Measurements from ENCODE around the gene PYDC1. TPM values are rescaled to one million over a fixed set of nuclear protein-coding genes. Genes with fewer than 3 reads are reported as not detected.
A peak's percentile ranks its signal among the peaks of the same experiment; 100 is the strongest.

Gene PYDC1
- total and polyA plus RNA-seq, 2 of the 13 experiments (the other 11 are each of a cell fraction or from before 2014, with no cell fraction given), result not detected

DNA sequence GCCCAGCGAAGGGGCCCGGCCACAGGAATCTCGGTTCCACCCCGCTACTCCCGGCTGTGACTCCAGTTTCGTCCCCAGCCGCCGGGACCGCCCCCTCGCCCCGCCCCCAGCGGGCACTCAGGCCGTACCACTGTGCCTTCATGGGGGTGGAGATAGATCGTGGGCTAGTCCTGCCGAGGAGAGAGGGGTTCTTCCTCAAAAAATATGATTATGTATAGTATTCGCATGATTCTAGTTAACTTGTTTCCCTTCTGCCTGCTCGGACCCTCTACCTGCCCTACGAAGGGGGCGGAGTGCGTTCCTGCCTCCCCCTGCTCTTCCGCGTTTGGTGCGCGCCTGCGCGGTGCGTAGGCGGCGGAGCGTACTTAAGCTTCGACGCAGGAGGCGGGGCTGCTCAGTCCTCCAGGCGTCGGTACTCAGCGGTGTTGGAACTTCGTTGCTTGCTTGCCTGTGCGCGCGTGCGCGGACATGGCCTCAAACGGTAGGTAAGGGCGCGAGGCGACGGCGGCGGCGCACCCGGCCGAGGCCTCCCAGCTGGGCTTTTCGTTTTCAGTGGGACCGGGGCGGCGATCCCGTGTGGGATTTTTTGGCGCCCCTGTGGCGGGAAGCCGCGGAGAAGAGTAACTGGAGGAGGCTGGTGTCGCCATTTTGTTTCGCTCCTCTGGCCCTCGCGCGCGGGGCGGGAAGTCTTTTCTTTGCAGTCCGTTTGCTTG lies 37.0 kb downstream of the PYDC1 start, which contains the start of gene FUS (continued):
- TF ChIP-seq, protein P1, sequence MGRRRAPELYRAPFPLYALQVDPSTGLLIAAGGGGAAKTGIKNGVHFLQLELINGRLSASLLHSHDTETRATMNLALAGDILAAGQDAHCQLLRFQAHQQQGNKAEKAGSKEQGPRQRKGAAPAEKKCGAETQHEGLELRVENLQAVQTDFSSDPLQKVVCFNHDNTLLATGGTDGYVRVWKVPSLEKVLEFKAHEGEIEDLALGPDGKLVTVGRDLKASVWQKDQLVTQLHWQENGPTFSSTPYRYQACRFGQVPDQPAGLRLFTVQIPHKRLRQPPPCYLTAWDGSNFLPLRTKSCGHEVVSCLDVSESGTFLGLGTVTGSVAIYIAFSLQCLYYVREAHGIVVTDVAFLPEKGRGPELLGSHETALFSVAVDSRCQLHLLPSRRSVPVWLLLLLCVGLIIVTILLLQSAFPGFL (CRISPR knock-in tag; IDR thresholded peaks at IDR 0.05), result no peak
- TF ChIP-seq WIZ (CRISPR knock-in tag; IDR thresholded peaks at IDR 0.05) (peak; percentile 62; the same call in 1 of the 2 replicates), ZSCAN22 (CRISPR knock-in tag; IDR thresholded peaks at IDR 0.05) (peak; percentile 37; the same call in 1 of the 2 replicates), RFX1 (IDR thresholded peaks at IDR 0.05) (no peak), CCAR2 (optimal IDR thresholded peaks at IDR 0.05; ENCODE audit: low read depth, low read length) (peak; percentile 26), HNRNPLL (IDR thresholded peaks at IDR 0.05; ENCODE audit: low read depth, low read length, poor library complexity, severe bottlenecking) (peak; percentile 97), SIN3A (IDR thresholded peaks at IDR 0.05; ENCODE audit: borderline replicate concordance, low read depth, low read length) (no peak; the same call in 1 of the 2 replicates), DMAP1 (CRISPR knock-in tag; IDR thresholded peaks at IDR 0.05) (peak; percentile 91; the same call in 1 of the 2 replicates), ZBTB21 (CRISPR knock-in tag; IDR thresholded peaks at IDR 0.05) (peak; percentile 60), EED (CRISPR knock-in tag; IDR thresholded peaks at IDR 0.05) (peak; percentile 96), ZNF317 (CRISPR knock-in tag; IDR thresholded peaks at IDR 0.05) (peak; percentile 55), ZFY (CRISPR knock-in tag; IDR thresholded peaks at IDR 0.05) (peak; percentile 89), GFI1 (CRISPR knock-in tag; IDR thresholded peaks at IDR 0.05; ENCODE audit: borderline replicate concordance) (peak; percentile 84), KLF9 (CRISPR knock-in tag; IDR thresholded peaks at IDR 0.05; ENCODE audit: low read depth) (peak; percentile 55; the same call in 1 of the 2 replicates), CREM (IDR thresholded peaks at IDR 0.05) (peak; percentile 75), CREM (CRISPR knock-in tag; IDR thresholded peaks at IDR 0.05) (peak; percentile 58; the same call in 1 of the 2 replicates), CAMTA2 (CRISPR knock-in tag; IDR thresholded peaks at IDR 0.05; ENCODE audit: borderline replicate concordance) (peak; percentile 86)
- TF ChIP-seq, protein P2, sequence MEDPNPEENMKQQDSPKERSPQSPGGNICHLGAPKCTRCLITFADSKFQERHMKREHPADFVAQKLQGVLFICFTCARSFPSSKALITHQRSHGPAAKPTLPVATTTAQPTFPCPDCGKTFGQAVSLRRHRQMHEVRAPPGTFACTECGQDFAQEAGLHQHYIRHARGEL (CRISPR knock-in tag; IDR thresholded peaks at IDR 0.05), result 0 out of 2 replicates have a peak, but pooled peaks have one; percentile 8
- TF ChIP-seq, protein P3, sequence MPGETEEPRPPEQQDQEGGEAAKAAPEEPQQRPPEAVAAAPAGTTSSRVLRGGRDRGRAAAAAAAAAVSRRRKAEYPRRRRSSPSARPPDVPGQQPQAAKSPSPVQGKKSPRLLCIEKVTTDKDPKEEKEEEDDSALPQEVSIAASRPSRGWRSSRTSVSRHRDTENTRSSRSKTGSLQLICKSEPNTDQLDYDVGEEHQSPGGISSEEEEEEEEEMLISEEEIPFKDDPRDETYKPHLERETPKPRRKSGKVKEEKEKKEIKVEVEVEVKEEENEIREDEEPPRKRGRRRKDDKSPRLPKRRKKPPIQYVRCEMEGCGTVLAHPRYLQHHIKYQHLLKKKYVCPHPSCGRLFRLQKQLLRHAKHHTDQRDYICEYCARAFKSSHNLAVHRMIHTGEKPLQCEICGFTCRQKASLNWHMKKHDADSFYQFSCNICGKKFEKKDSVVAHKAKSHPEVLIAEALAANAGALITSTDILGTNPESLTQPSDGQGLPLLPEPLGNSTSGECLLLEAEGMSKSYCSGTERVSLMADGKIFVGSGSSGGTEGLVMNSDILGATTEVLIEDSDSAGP (CRISPR knock-in tag; IDR thresholded peaks at IDR 0.05; ENCODE audit: borderline replicate concordance), result peak; percentile 96
- TF ChIP-seq, protein P4, sequence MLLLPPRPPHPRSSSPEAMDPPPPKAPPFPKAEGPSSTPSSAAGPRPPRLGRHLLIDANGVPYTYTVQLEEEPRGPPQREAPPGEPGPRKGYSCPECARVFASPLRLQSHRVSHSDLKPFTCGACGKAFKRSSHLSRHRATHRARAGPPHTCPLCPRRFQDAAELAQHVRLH (CRISPR knock-in tag; IDR thresholded peaks at IDR 0.05; ENCODE audit: borderline replicate concordance, low read depth), result peak; percentile 82
- TF ChIP-seq, protein P5, sequence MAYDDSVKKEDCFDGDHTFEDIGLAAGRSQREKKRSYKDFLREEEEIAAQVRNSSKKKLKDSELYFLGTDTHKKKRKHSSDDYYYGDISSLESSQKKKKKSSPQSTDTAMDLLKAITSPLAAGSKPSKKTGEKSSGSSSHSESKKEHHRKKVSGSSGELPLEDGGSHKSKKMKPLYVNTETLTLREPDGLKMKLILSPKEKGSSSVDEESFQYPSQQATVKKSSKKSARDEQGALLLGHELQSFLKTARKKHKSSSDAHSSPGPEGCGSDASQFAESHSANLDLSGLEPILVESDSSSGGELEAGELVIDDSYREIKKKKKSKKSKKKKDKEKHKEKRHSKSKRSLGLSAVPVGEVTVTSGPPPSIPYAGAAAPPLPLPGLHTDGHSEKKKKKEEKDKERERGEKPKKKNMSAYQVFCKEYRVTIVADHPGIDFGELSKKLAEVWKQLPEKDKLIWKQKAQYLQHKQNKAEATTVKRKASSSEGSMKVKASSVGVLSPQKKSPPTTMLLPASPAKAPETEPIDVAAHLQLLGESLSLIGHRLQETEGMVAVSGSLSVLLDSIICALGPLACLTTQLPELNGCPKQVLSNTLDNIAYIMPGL (CRISPR knock-in tag; IDR thresholded peaks at IDR 0.05; ENCODE audit: borderline replicate concordance in 1 of 2, low read depth in 1 of 2), result peak; percentile 56 to 93
- TF ChIP-seq, protein P6, sequence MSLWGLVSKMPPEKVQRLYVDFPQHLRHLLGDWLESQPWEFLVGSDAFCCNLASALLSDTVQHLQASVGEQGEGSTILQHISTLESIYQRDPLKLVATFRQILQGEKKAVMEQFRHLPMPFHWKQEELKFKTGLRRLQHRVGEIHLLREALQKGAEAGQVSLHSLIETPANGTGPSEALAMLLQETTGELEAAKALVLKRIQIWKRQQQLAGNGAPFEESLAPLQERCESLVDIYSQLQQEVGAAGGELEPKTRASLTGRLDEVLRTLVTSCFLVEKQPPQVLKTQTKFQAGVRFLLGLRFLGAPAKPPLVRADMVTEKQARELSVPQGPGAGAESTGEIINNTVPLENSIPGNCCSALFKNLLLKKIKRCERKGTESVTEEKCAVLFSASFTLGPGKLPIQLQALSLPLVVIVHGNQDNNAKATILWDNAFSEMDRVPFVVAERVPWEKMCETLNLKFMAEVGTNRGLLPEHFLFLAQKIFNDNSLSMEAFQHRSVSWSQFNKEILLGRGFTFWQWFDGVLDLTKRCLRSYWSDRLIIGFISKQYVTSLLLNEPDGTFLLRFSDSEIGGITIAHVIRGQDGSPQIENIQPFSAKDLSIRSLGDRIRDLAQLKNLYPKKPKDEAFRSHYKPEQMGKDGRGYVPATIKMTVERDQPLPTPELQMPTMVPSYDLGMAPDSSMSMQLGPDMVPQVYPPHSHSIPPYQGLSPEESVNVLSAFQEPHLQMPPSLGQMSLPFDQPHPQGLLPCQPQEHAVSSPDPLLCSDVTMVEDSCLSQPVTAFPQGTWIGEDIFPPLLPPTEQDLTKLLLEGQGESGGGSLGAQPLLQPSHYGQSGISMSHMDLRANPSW (CRISPR knock-in tag; IDR thresholded peaks at IDR 0.05; ENCODE audit: borderline replicate concordance), result peak; percentile 92; the same call in 1 of the 2 replicates

All from HepG2 (cell line).